Measurements from ENCODE around the gene SPTAN1. TPM values are rescaled to one million over a fixed set of nuclear protein-coding genes. Genes with fewer than 3 reads are reported as not detected.
A peak's percentile ranks its signal among the peaks of the same experiment; 100 is the strongest.
"Not testable (repeated sequence)": the region's sequence is repeated elsewhere in the genome, so short reads cannot be mapped to it uniquely, and the experiment has no call there.

Gene SPTAN1
- total and polyA plus RNA-seq, 4 experiments from 2014 or later: 14.0 to 595 (median 394) TPM

- intact Hi-C loops (cut with micrococcal nuclease): no loop called here
- no peaks in the 10 kb centered on the region for H3K27me3 ChIP-seq (ENCODE audit: insufficient read depth, low read length)
- peaks cover 96% of the 10 kb centered on the region for H3K36me3 ChIP-seq (ENCODE audit: insufficient read depth, low read length)
- peaks cover 77 to 93% of the 10 kb centered on the region in 2 donors for H3K36me3 Mint-ChIP-seq
- no peak overlapping the region for H3K4me3 ChIP-seq (ENCODE audit: low read length in 2 of 2)
- no peaks in the 10 kb centered on the region for H3K27me3 Mint-ChIP-seq
- ChIA-PET POLR2A (ENCODE audit: partially characterized antibody) (interaction anchor here (0.9 to 1.3 kb wide), 2 partner anchors 23 to 26 kb away, joined by 3 to 5 read pairs; no protein-coding TSS in a partner anchor), CTCF (ENCODE audit: partially characterized antibody) (no interaction called here)
- H3K9me3 Mint-ChIP-seq: no peaks in the 10 kb centered on the region
- H3K27ac Mint-ChIP-seq: peak overlapping the region in 3 of 7 donors; percentile 8 to 22 (median 15)
- H3K4me1 ChIP-seq (ENCODE audit: insufficient read depth, low read length): peaks cover 8% of the 10 kb centered on the region
- peaks cover 4 to 10% (median 8%) of the 10 kb centered on the region in 4 donors for H3K4me1 Mint-ChIP-seq
- H3K9me3 ChIP-seq (ENCODE audit: control insufficient read depth in 1 of 2, low read length in 2 of 2): no peaks in the 10 kb centered on the region
- DNase-seq: no peak
- H3K4me3 Mint-ChIP-seq: no peak overlapping the region
- no peak overlapping the region for H3K27ac ChIP-seq (ENCODE audit: low read depth, low read length)
These were observed 26.8 kb downstream of the SPTAN1 start for GRCh38 chr9:128579194-128579593.

GRCh38 chr9:128580731-128581130 is 28.3 kb downstream of the SPTAN1 start:
- no peaks in the 10 kb centered on the region for H3K4me1 ChIP-seq (ENCODE audit: insufficient read depth, low read length)
- no peaks in the 10 kb centered on the region for H3K27me3 ChIP-seq (ENCODE audit: insufficient read depth, low read length)
- intact Hi-C loops (cut with micrococcal nuclease): no loop called here
- Mint-ChIP-seq H3K27me3 (no peaks in the 10 kb centered on the region), H3K4me1 (peaks cover 0 to 2% (median 0%) of the 10 kb centered on the region in 4 donors), H3K36me3 (peaks cover 72 to 92% of the 10 kb centered on the region in 2 donors), H3K9me3 (no peaks in the 10 kb centered on the region), H3K27ac (peak overlapping the region in 2 of 7 donors; percentile 22 to 37), H3K4me3 (no peak overlapping the region)
- H3K9me3 ChIP-seq (ENCODE audit: control insufficient read depth in 1 of 2, low read length in 2 of 2): no peaks in the 10 kb centered on the region
- POLR2A ChIA-PET (ENCODE audit: partially characterized antibody): no interaction called here
- DNase-seq: no peak
- CTCF ChIA-PET (ENCODE audit: partially characterized antibody): no interaction called here
- H3K4me3 ChIP-seq (ENCODE audit: low read length in 2 of 2): no peak overlapping the region
- H3K36me3 ChIP-seq (ENCODE audit: insufficient read depth, low read length): peaks cover 96% of the 10 kb centered on the region
- H3K27ac ChIP-seq (ENCODE audit: low read depth, low read length): no peak overlapping the region

GRCh38 chr9:128585155-128585554 is 32.8 kb downstream of the SPTAN1 start:
- H3K4me3 ChIP-seq (ENCODE audit: low read length in 2 of 2); H3K4me1 ChIP-seq (ENCODE audit: insufficient read depth, low read length); CTCF ChIA-PET (ENCODE audit: partially characterized antibody); H3K27me3 ChIP-seq (ENCODE audit: insufficient read depth, low read length); POLR2A ChIA-PET (ENCODE audit: partially characterized antibody); H3K4me3 Mint-ChIP-seq; H3K9me3 Mint-ChIP-seq; DNase-seq; H3K27ac ChIP-seq (ENCODE audit: low read depth, low read length); intact Hi-C loops (cut with micrococcal nuclease); H3K27me3 Mint-ChIP-seq; H3K9me3 ChIP-seq (ENCODE audit: control insufficient read depth in 1 of 2, low read length in 2 of 2): not testable (repeated sequence)
- Mint-ChIP-seq H3K27ac (peak overlapping the region in 3 of 7 donors; percentile 16 to 42 (median 27)), H3K4me1 (peaks cover 6 to 11% (median 7%) of the 10 kb centered on the region in 4 donors), H3K36me3 (peaks cover 61 to 85% of the 10 kb centered on the region in 2 donors)
- peaks cover 84% of the 10 kb centered on the region for H3K36me3 ChIP-seq (ENCODE audit: insufficient read depth, low read length)

- H3K4me1 Mint-ChIP-seq: peaks cover 6 to 11% (median 7%) of the 10 kb centered on the region in 4 donors
- intact Hi-C loops (cut with micrococcal nuclease); H3K27me3 Mint-ChIP-seq; DNase-seq; H3K27me3 ChIP-seq (ENCODE audit: insufficient read depth, low read length); H3K9me3 ChIP-seq (ENCODE audit: control insufficient read depth in 1 of 2, low read length in 2 of 2); H3K9me3 Mint-ChIP-seq; H3K4me1 ChIP-seq (ENCODE audit: insufficient read depth, low read length); H3K27ac ChIP-seq (ENCODE audit: low read depth, low read length); H3K4me3 ChIP-seq (ENCODE audit: low read length in 2 of 2); H3K4me3 Mint-ChIP-seq: not testable (repeated sequence)
- H3K36me3 Mint-ChIP-seq: peaks cover 57 to 81% of the 10 kb centered on the region in 2 donors
- POLR2A ChIA-PET (ENCODE audit: partially characterized antibody): interaction anchor here (2.5 kb wide), 1 partner anchor 35 kb away, joined by 13 read pairs; the partner anchor contains the start of gene SPTAN1
- CTCF ChIA-PET (ENCODE audit: partially characterized antibody): interaction anchor here (1.0 to 1.2 kb wide), 2 partner anchors 25 to 29 kb away, joined by 4 to 6 read pairs; no protein-coding TSS in a partner anchor
- H3K27ac Mint-ChIP-seq: peak overlapping the region; percentile 35 to 87 (median 73)
- peaks cover 78% of the 10 kb centered on the region for H3K36me3 ChIP-seq (ENCODE audit: insufficient read depth, low read length)
These were observed 34.5 kb downstream of the SPTAN1 start for GRCh38 chr9:128586934-128587333.

- POLR2A ChIA-PET (ENCODE audit: partially characterized antibody): interaction anchor here (0.6 to 2.5 kb wide), 2 partner anchors 9 to 35 kb away, joined by 3 to 13 read pairs; partner anchors contain the start of gene SPTAN1
These were observed 35.1 kb downstream of the SPTAN1 start for GRCh38 chr9:128587453-128587852.

GRCh38 chr9:128588581-128589233 is 36.3 kb downstream of the SPTAN1 start:
- intact Hi-C loops (cut with micrococcal nuclease): no loop called here
- H3K4me1 ChIP-seq (ENCODE audit: insufficient read depth, low read length): peaks cover 8% of the 10 kb centered on the region
- peaks cover 6 to 11% (median 7%) of the 10 kb centered on the region in 4 donors for H3K4me1 Mint-ChIP-seq
- no peaks in the 10 kb centered on the region for H3K27me3 Mint-ChIP-seq
- ChIA-PET POLR2A (ENCODE audit: partially characterized antibody) (interaction anchor here (0.6 to 2.5 kb wide), 2 partner anchors 16 to 37 kb away, joined by 3 to 13 read pairs; partner anchors contain the start of gene SPTAN1), CTCF (ENCODE audit: partially characterized antibody) (no interaction called here)
- no peaks in the 10 kb centered on the region for H3K9me3 Mint-ChIP-seq
- H3K4me3 ChIP-seq (ENCODE audit: low read length in 2 of 2): no peak overlapping the region
- peaks cover 47 to 81% of the 10 kb centered on the region in 2 donors for H3K36me3 Mint-ChIP-seq
- DNase-seq: no peak
- H3K9me3 ChIP-seq (ENCODE audit: control insufficient read depth in 1 of 2, low read length in 2 of 2): no peaks in the 10 kb centered on the region
- peak overlapping the region in 5 of 7 donors; percentile 18 to 71 (median 36) for H3K27ac Mint-ChIP-seq
- no peaks in the 10 kb centered on the region for H3K27me3 ChIP-seq (ENCODE audit: insufficient read depth, low read length)
- H3K4me3 Mint-ChIP-seq: no peak overlapping the region
- peaks cover 77% of the 10 kb centered on the region for H3K36me3 ChIP-seq (ENCODE audit: insufficient read depth, low read length)
- no peak overlapping the region for H3K27ac ChIP-seq (ENCODE audit: low read depth, low read length)

More at GRCh38 chr9:128587453-128587852, 35.1 kb downstream of the SPTAN1 start:
- peaks cover 6 to 11% (median 7%) of the 10 kb centered on the region in 4 donors for H3K4me1 Mint-ChIP-seq
- H3K9me3 Mint-ChIP-seq: no peaks in the 10 kb centered on the region
- Histone ChIP-seq H3K27ac (ENCODE audit: low read depth, low read length) (no peak overlapping the region), H3K9me3 (ENCODE audit: control insufficient read depth in 1 of 2, low read length in 2 of 2) (no peaks in the 10 kb centered on the region), H3K27me3 (ENCODE audit: insufficient read depth, low read length) (no peaks in the 10 kb centered on the region), H3K4me3 (ENCODE audit: low read length in 2 of 2) (no peak overlapping the region), H3K4me1 (ENCODE audit: insufficient read depth, low read length) (peaks cover 8% of the 10 kb centered on the region), H3K36me3 (ENCODE audit: insufficient read depth, low read length) (peaks cover 78% of the 10 kb centered on the region)
- H3K36me3 Mint-ChIP-seq: peaks cover 54 to 81% of the 10 kb centered on the region in 2 donors
- intact Hi-C loops (cut with micrococcal nuclease): no loop called here
- peak; percentile 39 to 54 (median 47) for DNase-seq
- H3K27me3 Mint-ChIP-seq: no peaks in the 10 kb centered on the region
- CTCF ChIA-PET (ENCODE audit: partially characterized antibody): interaction anchor here (1.0 to 1.2 kb wide), 2 partner anchors 25 to 30 kb away, joined by 4 to 6 read pairs; no protein-coding TSS in a partner anchor
- H3K4me3 Mint-ChIP-seq: no peak overlapping the region
- peak overlapping the region; percentile 35 to 89 (median 73) for H3K27ac Mint-ChIP-seq

GRCh38 chr9:128593039-128593438 is 40.7 kb downstream of the SPTAN1 start:
- no peak overlapping the region for H3K27ac ChIP-seq (ENCODE audit: low read depth, low read length)
- H3K4me1 ChIP-seq (ENCODE audit: insufficient read depth, low read length): no peaks in the 10 kb centered on the region
- H3K27ac Mint-ChIP-seq: no peak overlapping the region
- POLR2A ChIA-PET (ENCODE audit: partially characterized antibody): interaction anchor here (0.7 kb wide), 1 partner anchor 29 kb away, joined by 3 read pairs; no protein-coding TSS in a partner anchor
- H3K4me3 ChIP-seq (ENCODE audit: low read length in 2 of 2): no peak overlapping the region
- CTCF ChIA-PET (ENCODE audit: partially characterized antibody): no interaction called here
- intact Hi-C loops (cut with micrococcal nuclease): no loop called here
- no peaks in the 10 kb centered on the region for H3K4me1 Mint-ChIP-seq
- H3K9me3 Mint-ChIP-seq: no peaks in the 10 kb centered on the region
- H3K27me3 Mint-ChIP-seq: no peaks in the 10 kb centered on the region
- no peaks in the 10 kb centered on the region for H3K27me3 ChIP-seq (ENCODE audit: insufficient read depth, low read length)
- H3K36me3 ChIP-seq (ENCODE audit: insufficient read depth, low read length): peaks cover 73% of the 10 kb centered on the region
- no peak for DNase-seq
- peaks cover 30 to 68% of the 10 kb centered on the region in 2 donors for H3K36me3 Mint-ChIP-seq
- no peak overlapping the region for H3K4me3 Mint-ChIP-seq
- no peaks in the 10 kb centered on the region for H3K9me3 ChIP-seq (ENCODE audit: control insufficient read depth in 1 of 2, low read length in 2 of 2)

Measured in CD4-positive, alpha-beta memory T cell (primary cell).